HEK293T (cell line): ENCODE data around the gene TXNRD1.

Experiments
- BHLHE40 ChIP-seq: fragments of 450-650 bp; IDR thresholded peaks from 2 replicates; pipeline ENCODE4 v1.6.1; 2016; ENCODE audit warnings: mild to moderate bottlenecking, moderate library complexity, borderline replicate concordance
- CTBP1 ChIP-seq: fragments of 450-650 bp; IDR thresholded peaks from 2 replicates; pipeline ENCODE4 v1.6.1; 2016; ENCODE audit warnings: borderline replicate concordance
- FOXA1 ChIP-seq: fragments of 450-650 bp; IDR thresholded peaks from 2 replicates; pipeline ENCODE4 v1.6.1; 2016; ENCODE audit warnings: mild to moderate bottlenecking
- FOXK2 ChIP-seq: fragments of 450-650 bp; IDR thresholded peaks from 2 replicates; pipeline ENCODE4 v1.6.1; 2016; ENCODE audit warnings: mild to moderate bottlenecking
- FOXM1 ChIP-seq: fragments of 450-650 bp; IDR thresholded peaks from 2 replicates; pipeline ENCODE4 v1.6.1; 2017; ENCODE audit warnings: mild to moderate bottlenecking, borderline replicate concordance
- L3MBTL2 ChIP-seq: fragments of 450-650 bp; conservative IDR thresholded peaks from 2 replicates; pipeline ENCODE4 v1.6.1; 2016; ENCODE audit warnings: mild to moderate bottlenecking
- LEF1 ChIP-seq: fragments of 450-650 bp; IDR thresholded peaks from 2 replicates; pipeline ENCODE4 v1.6.1; 2017; ENCODE audit warnings: mild to moderate bottlenecking, borderline replicate concordance
- NFRKB ChIP-seq: fragments of 450-650 bp; IDR thresholded peaks from 2 replicates; pipeline ENCODE4 v1.6.1; 2016; ENCODE audit warnings: mild to moderate bottlenecking, moderate library complexity
- SP1 ChIP-seq: fragments of 450-650 bp; IDR thresholded peaks from 2 replicates; pipeline ENCODE4 v1.6.1; 2017
- SUZ12 ChIP-seq: fragments of 450-650 bp; IDR thresholded peaks from 2 replicates; pipeline ENCODE4 v1.6.1; 2016; ENCODE audit warnings: mild to moderate bottlenecking

DNA sequence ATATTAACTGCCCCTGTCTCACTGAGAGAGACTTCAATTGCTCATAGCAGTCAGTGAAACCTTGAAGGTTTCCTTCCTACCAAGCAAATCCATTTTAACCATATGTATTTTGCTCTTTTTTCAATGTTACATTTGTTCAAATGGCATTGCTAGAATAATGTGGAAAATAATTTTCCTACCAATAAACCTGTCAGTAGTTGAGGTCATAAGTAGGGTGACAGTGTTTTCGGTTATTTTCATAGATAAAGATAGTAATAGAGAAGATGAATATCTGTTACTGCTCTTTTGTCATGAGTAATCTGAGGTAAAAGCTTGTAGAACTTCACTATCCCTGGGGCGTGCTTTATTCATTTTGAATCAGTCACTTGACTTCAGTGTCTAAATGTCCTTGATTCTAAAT lies 120.5 kb downstream of the TXNRD1 start:
- TF ChIP-seq FOXA1 (no peak), BHLHE40 (no peak), SUZ12 (no peak), LEF1 (no peak), FOXM1 (no peak), FOXK2 (no peak), CTBP1 (no peak), NFRKB (no peak), L3MBTL2 (no peak), SP1 (no peak)
